Panc1 (cell line): ENCODE data around the gene HLA-DOA. TPM values are rescaled to one million over a fixed set of nuclear protein-coding genes. Genes with fewer than 3 reads are reported as not detected.

Experiments
- ATAC-seq: fragments of 200-7000 bp; cut with Tn5 transposase; 2 replicates; pipeline ENCODE4 v1.9.1; 2020; ENCODE audit warnings: mild to moderate bottlenecking, moderate library complexity
- BruUV-seq: library from RNA; stranded (reverse); fragments of 400-500 nt; replicated peaks from 2 replicates; lab custom pipeline; 2021; lab: Mats Ljungman, UMichigan
- CTCF ChIA-PET: fragments of 300-600 bp; sonication (Branson Sonifier 250); formaldehyde crosslinking; loops from one replicate; lab custom pipeline; 2022; ENCODE audit warnings: antibody characterized with exemption; lab: Charles Lee
- POLR2A ChIA-PET: fragments of 300-600 bp; sonication (Branson Sonifier 250); formaldehyde crosslinking; loops from one replicate; lab custom pipeline; 2022; ENCODE audit warnings: antibody characterized with exemption; lab: Charles Lee
- DNase-seq: peaks from one replicate; pipeline ENCODE4 v3.0.0-alpha.2; 2010; ENCODE audit warnings: low read depth, low spot score
- H3K27ac ChIP-seq: 2 replicates; pipeline ENCODE4 v1.5.1; 2011; ENCODE audit warnings: mild to moderate bottlenecking, low read length, inconsistent platforms
- H3K27me3 ChIP-seq: fragments of 200-500 bp; sonication (Bioruptor generic); 2 replicates; pipeline ENCODE4 v1.6.0; 2014; ENCODE audit warnings: low read length, inconsistent platforms; ENCODE audit not compliant: control insufficient read depth, insufficient read depth
- H3K36me3 ChIP-seq: fragments of 200-500 bp; sonication (Bioruptor generic); 2 replicates; pipeline ENCODE4 v1.5.1; 2014; ENCODE audit warnings: inconsistent platforms, mild to moderate bottlenecking, low read length, moderate library complexity; ENCODE audit not compliant: control insufficient read depth, insufficient read depth
- H3K4me1 ChIP-seq: 2 replicates; pipeline ENCODE4 v1.5.1; 2011; ENCODE audit warnings: inconsistent platforms, mild to moderate bottlenecking, low read length, moderate library complexity; ENCODE audit not compliant: control insufficient read depth, insufficient read depth
- H3K4me3 ChIP-seq, 2 experiments: 2 replicates each; pipeline ENCODE4 v1.5.1; 2011 to 2012; ENCODE audit warnings: low read depth in 2 of 2, low read length in 2 of 2, mild to moderate bottlenecking in 2 of 2, inconsistent platforms in 1 of 2, moderate library complexity in 1 of 2
- H3K9me3 ChIP-seq: fragments of 200-500 bp; sonication (Bioruptor generic); 2 replicates; pipeline ENCODE4 v1.5.1; 2014; ENCODE audit warnings: low read depth, mild to moderate bottlenecking, inconsistent platforms, low read length, moderate library complexity; ENCODE audit not compliant: control insufficient read depth, insufficient read depth
- CTCF ChIP-seq: fragments of 450-650 bp; IDR thresholded peaks from 2 replicates; pipeline ENCODE4 v1.5.1; 2017; ENCODE audit warnings: mild to moderate bottlenecking
- POLR2AphosphoS5 ChIP-seq: IDR thresholded peaks from 2 replicates; pipeline ENCODE4 v1.6.1; 2012; ENCODE audit warnings: mild to moderate bottlenecking, low read depth, low read length, moderate library complexity
- REST ChIP-seq, 2 experiments: IDR thresholded peaks; 2 replicates each; pipeline ENCODE4 v1.6.1; 2011 to 2012; ENCODE audit warnings: low read depth in 2 of 2, control low read depth in 1 of 2, low read length in 1 of 2, mild to moderate bottlenecking in 1 of 2, moderate library complexity in 1 of 2; ENCODE audit not compliant: insufficient read depth in 1 of 2
- SIN3A ChIP-seq: IDR thresholded peaks from 2 replicates; pipeline ENCODE4 v1.6.1; 2012; ENCODE audit warnings: low read depth, mild to moderate bottlenecking, low read length, moderate library complexity, borderline replicate concordance; ENCODE audit not compliant: insufficient read depth
- TCF7L2 ChIP-seq: IDR thresholded peaks from 2 replicates; pipeline ENCODE4 v1.6.1; 2011; ENCODE audit warnings: mild to moderate bottlenecking, low read depth, low read length, inconsistent platforms
- in situ Hi-C: cut with HindIII; loops from 2 replicates; pipeline ENCODE4 v1.10.0; 2016; ENCODE audit warnings: low sequenced_read_pairs, low pct_unique_long_range_greater_than_20kb
- intact Hi-C: fragments of 100-400 bp; cut with micrococcal nuclease; formaldehyde crosslinking; loops from one replicate; pipeline ENCODE4 v1.10.0; 2022; ENCODE audit not compliant: unreplicated experiment
- total RNA-seq: library from RNA; stranded (reverse); gene quantifications from one replicate; pipeline ENCODE4 v1.2.1, GENCODE V29; 2021; ENCODE audit not compliant: unreplicated experiment

Gene HLA-DOA
- total RNA-seq, 1 experiment from 2014 or later, result 0.08 TPM

- Histone ChIP-seq H3K27me3 (no peaks in the 10 kb centered on the region), H3K36me3 (peaks cover 16% of the 10 kb centered on the region), H3K27ac (peak overlapping the region; percentile 100), H3K4me1 (peaks cover 23% of the 10 kb centered on the region), H3K9me3 (no peaks in the 10 kb centered on the region), H3K4me3 (peak overlapping the region; percentile 88 to 100)
- TF ChIP-seq SIN3A (0 out of 2 replicates have a peak, but pooled peaks have one; percentile 48), REST (IDR thresholded peaks at IDR 0.05; ENCODE audit: insufficient read depth in 1 of 2, low read depth in 2 of 2, low read length in 1 of 2) (no peak), TCF7L2 (no peak)
- in situ Hi-C loops, result no loop called here
- DNase-seq, result no peak
- CTCF ChIA-PET, result interaction anchor here (0.6 to 1.1 kb wide), 2 partner anchors 34 to 1930 kb away, joined by 3 read pairs; no protein-coding TSS in a partner anchor
- intact Hi-C loops, result no loop called here
- BruUV-seq, result no TSS peak
- POLR2A ChIA-PET, result interaction anchor here (0.7 to 0.9 kb wide), 2 partner anchors 10 to 22 kb away, joined by 6 to 12 read pairs; no protein-coding TSS in a partner anchor
- peak; percentile 26 for ATAC-seq
Measured at GRCh38 chr6:32968867-32969684, 40.3 kb downstream of the HLA-DOA start.

DNA sequence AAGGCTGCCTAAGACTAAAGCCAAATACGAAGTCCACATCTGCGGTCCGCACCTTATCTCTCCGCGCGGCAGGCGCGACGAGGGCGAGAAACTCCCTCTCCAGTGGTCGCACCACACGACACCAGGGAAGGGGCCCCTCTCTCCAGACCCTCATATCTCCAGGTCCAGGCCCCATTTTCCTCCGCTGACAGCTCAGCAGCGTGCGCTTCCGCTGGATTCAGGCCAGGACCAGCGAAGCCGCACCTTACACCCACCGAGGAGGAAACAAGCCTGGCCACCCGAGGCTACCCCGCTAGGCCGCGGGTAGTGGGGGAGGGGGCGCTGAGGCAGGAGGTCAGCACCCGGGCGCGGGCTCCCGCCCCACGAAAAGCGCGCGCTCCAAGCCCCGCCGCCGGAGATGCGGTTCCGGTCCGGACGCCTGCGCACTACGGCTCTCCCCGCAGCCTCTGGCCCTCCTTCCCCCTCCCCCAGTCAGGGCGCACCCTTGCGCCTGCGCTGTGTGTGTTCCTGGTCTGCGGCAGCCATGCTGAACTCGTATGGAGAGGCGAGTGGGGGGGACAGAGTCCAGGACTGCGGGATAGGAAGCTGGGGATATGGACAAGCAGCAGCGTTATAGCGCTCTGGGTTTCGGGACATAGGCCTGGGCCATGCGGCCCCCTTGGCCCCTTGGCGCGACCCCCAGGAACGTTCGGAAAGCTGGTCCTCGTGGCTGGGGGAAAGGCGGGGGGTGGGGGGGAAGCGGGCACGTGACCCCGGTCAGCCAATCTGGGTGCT lies 41.1 kb downstream of the HLA-DOA start, which contains the start of gene BRD2:
Gene BRD2 (plus strand): TSS at position 502 of the 774 bp plus-strand sequence. CDS start 4,305 bp downstream, outside the sequence.
- DNase-seq (peak; percentile 86), ATAC-seq (peak; percentile 63)
- no peaks in the 10 kb centered on the region for H3K27me3 ChIP-seq
- CTCF ChIA-PET, result interaction anchor here (0.6 to 1.3 kb wide), 4 partner anchors 11 to 1931 kb away, joined by 3 read pairs; partner anchors contain the start of gene HLA-DMA
- H3K36me3 ChIP-seq, result peaks cover 11% of the 10 kb centered on the region
- POLR2A ChIA-PET, result interaction anchor here (0.7 to 0.9 kb wide), 2 partner anchors 11 to 21 kb away, joined by 6 to 12 read pairs; no protein-coding TSS in a partner anchor
- no peak for TF ChIP-seq CTCF
- TF ChIP-seq POLR2AphosphoS5, result peak; percentile 91
- peak; percentile 36; the same call in 1 of the 2 replicates for TF ChIP-seq SIN3A
- in situ Hi-C loops, result no loop called here
- peak within 1 kb of the TSS; percentile 100 for H3K27ac ChIP-seq
- peaks cover 26% of the 10 kb centered on the region for H3K4me1 ChIP-seq
- no peaks in the 10 kb centered on the region for H3K9me3 ChIP-seq
- H3K4me3 ChIP-seq, result peak within 1 kb of the TSS; percentile 88 to 100
- intact Hi-C loops, result no loop called here
- BruUV-seq, result no TSS peak
